ENCODE measurements around the gene ARSG.

ARSG gene

DNA sequence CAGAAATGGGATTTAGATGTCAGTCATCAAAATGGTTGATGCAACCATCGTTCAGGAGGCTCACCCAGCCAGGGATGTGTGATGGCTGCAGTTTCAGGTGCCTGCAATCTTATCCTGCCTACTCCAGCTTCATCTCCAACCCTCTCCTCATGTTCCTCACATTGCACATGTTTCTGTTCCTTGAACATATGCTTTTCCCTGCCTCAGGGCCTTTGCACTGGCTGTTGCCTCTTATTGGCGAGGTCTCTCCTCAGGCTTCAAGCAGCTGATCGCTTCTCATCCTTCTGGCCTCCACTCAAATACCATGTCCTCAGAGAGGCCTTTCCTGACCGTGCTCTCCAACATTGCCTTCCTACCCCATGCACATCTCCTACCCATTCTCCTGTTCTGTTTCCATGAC, 24.6 kb downstream of the ARSG start:
- H3K4me3 ChIP-seq (ENCODE audit: low read depth, low read length): no peak overlapping the region
- TF ChIP-seq CTCF (IDR thresholded peaks at IDR 0.05; ENCODE audit: low read depth, low read length): no peak

- TF ChIP-seq CTCF (IDR thresholded peaks at IDR 0.05; ENCODE audit: low read depth, low read length): no peak
- no peak overlapping the region for H3K4me3 ChIP-seq (ENCODE audit: low read depth, low read length)
Observed at GRCh38 chr17:68317458-68317857, 26.2 kb downstream of the ARSG start.

DNA sequence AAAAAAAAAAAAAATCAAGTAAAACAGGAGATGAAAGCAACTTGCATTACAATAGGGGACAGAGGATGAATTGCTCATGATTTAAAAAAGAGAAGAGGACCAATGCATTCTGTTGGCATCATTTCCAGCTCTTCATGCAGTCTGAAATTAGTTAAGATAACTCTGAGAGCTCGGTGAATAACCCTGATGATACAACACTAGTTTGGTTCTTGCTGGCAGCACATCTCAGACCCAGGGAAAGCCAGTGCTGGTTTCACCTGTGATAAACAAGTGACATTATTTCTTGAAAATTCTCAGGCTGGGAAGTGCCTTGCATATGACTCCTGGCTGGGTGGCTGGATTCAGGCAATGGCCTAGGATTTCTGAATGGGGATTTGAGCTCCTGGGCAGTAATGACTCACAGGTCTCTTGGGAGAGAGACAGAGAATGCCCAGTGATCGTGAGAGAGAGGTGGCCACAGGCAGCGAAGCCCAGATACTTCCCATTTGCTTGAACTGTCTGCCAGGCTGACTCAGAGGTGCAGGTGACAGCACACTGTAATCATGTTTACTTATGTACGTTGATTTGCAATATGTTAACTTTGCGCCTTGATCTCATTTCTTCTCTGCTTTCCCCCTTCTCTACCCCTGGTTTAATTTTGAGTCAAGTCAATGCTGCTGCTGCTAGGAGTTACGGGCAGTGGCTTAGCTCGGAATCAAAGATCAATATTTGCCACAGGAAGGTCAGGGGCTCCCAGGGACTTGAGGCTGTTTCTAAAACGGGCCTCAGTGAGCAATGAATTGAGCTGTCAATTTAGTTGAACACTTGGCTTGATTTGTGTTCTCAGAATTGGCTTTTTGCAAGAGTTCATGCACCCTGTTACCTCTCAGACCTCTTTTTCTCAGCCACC, 27.1 kb downstream of the ARSG start:
- no peak overlapping the region for H3K4me3 ChIP-seq (ENCODE audit: low read depth, low read length)

DNA sequence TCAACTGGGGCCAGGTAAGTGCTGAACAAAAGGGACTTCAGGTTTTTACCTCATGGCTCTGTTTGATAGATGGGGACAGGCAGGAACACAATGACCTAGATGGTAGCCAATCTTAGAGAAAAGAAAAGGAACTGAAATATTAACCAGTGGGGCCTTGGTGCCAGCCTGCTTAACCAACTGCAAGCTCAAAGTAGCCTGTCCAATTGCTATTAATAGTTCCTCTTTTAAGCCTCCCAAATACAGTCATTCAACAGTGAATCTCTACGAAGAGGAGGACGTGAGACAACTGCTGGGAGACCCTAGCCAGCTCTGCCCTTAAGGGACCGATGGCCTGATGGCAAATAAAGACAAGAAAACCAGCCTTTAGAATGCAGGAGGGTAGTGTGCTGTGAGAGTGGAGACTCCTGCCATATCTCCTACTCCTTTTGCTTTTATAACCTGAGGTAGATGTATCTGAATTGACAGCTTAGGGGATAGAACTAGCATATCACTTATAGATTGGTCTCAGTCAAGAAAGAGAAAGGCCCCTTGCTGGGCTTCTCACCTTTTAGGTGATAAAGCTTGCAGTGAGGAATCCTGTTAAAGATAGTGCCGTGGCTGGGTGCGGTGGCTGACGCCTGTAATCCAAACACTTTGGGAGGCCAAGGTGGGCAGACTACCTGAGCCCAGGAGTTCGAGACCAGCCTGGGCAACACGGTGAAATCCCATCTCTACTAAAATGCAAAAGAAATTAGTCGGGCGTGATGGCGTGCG, 28.3 kb downstream of the ARSG start:
- no peak overlapping the region for H3K4me3 ChIP-seq (ENCODE audit: low read depth, low read length)

More for the DNA sequence above, 27.1 kb downstream of the ARSG start:
- TF ChIP-seq CTCF (IDR thresholded peaks at IDR 0.05; ENCODE audit: low read depth, low read length): no peak

GRCh38 chr17:68320311-68320865, 29.1 kb downstream of the ARSG start:
- no peak for TF ChIP-seq CTCF (IDR thresholded peaks at IDR 0.05; ENCODE audit: low read depth, low read length)
- no peak overlapping the region for H3K4me3 ChIP-seq (ENCODE audit: low read depth, low read length)

More for the DNA sequence above, 28.3 kb downstream of the ARSG start:
- TF ChIP-seq CTCF (IDR thresholded peaks at IDR 0.05; ENCODE audit: low read depth, low read length): no peak

GRCh38 chr17:68320943-68321555, 29.8 kb downstream of the ARSG start:
- no peak overlapping the region for H3K4me3 ChIP-seq (ENCODE audit: low read depth, low read length)
- no peak for TF ChIP-seq CTCF (IDR thresholded peaks at IDR 0.05; ENCODE audit: low read depth, low read length)

Measured in WI38 (cell line).